Neural progenitor cell (in vitro differentiated cells): ENCODE results near the gene KAZN.

ENCODE experiments used
- EZH2 ChIP-seq: fragments of 200-600 bp; sonication (generic); IDR thresholded peaks from 2 replicates; pipeline ENCODE4 v1.6.1; 2017; ENCODE audit warnings: antibody characterized with exemption, mild to moderate bottlenecking, moderate library complexity
- TF ChIP-seq, protein P1 (sequence below): fragments of 200-600 bp; sonication (generic); IDR thresholded peaks from 2 replicates; pipeline ENCODE4 v1.5.1; 2017; ENCODE audit warnings: antibody characterized with exemption, mild to moderate bottlenecking

DNA sequence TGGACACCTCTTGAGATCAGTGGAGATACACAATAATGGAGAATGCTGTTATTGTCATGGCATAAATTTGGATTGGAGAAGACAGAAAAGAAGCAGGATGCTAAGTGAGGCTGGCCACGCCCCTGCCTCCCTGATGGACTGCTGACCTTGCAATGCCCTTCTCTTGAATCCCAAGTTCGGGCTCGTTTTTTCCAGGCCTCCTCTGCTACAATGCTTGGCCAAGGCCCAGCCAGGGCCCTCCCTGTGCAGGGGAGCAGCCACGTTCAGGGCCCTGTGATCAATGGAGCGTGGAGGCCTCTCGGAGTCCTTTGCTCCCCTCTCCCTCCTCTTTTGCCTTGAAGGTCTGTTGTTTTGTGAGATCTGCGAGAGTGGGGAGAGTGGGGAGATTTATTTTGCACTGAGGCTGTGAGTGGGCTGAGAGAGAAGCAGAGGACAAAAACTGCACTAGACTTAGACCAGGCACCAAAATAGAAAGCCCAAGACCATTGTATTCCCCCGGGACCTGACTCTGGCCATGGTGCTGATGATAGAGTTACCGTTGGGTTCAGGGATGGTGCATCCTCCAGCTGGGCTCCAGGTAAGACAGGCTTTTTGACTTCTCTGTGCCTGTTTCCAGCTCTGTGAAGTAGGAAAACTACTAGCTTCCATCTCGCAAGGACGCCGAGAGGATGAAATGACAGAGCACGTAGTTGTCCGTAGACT is 268.6 kb downstream of the KAZN start:
- TF ChIP-seq, protein P1, sequence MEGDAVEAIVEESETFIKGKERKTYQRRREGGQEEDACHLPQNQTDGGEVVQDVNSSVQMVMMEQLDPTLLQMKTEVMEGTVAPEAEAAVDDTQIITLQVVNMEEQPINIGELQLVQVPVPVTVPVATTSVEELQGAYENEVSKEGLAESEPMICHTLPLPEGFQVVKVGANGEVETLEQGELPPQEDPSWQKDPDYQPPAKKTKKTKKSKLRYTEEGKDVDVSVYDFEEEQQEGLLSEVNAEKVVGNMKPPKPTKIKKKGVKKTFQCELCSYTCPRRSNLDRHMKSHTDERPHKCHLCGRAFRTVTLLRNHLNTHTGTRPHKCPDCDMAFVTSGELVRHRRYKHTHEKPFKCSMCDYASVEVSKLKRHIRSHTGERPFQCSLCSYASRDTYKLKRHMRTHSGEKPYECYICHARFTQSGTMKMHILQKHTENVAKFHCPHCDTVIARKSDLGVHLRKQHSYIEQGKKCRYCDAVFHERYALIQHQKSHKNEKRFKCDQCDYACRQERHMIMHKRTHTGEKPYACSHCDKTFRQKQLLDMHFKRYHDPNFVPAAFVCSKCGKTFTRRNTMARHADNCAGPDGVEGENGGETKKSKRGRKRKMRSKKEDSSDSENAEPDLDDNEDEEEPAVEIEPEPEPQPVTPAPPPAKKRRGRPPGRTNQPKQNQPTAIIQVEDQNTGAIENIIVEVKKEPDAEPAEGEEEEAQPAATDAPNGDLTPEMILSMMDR, result no peak
- no peak for TF ChIP-seq EZH2
